HepG2 (cell line): ENCODE measurements around the gene SRSF7. TPM values are rescaled to one million over a fixed set of nuclear protein-coding genes. Genes with fewer than 3 reads are reported as not detected.

ENCODE experiments used
- ATAC-seq: fragments of 200-7000 bp; cut with Tn5 transposase; 3 replicates; pipeline ENCODE4 v1.9.1; 2020; ENCODE audit warnings: mild to moderate bottlenecking, moderate library complexity
- BruUV-seq: library from RNA; stranded (reverse); fragments of 400-500 nt; replicated peaks from 2 replicates; lab custom pipeline; 2021; lab: Mats Ljungman, UMichigan
- CTCF ChIA-PET: fragments of 300-600 bp; formaldehyde crosslinking; extraction: SDS; loops from one replicate; lab custom pipeline; 2021; ENCODE audit warnings: low total read pairs, inconsistent platforms, low intra/inter-chr PET ratio; lab: Yijun Ruan, JAX
- POLR2A ChIA-PET: fragments of 350-600 bp; sonication (Branson Sonifier 250); formaldehyde crosslinking; loops from one replicate; lab custom pipeline; 2020; ENCODE audit warnings: antibody characterized with exemption, inconsistent platforms; lab: Yijun Ruan, JAX
- DNase-seq: peaks from one replicate; pipeline ENCODE4 v3.0.0-alpha.2; 2015; ENCODE audit warnings: low spot score
- FAIRE-seq: peaks from 3 replicates; lab custom pipeline; 2011; peaks lifted over from hg19 to GRCh38; lab: Jason Lieb, UNC
- H2AFZ ChIP-seq: one replicate; pipeline ENCODE4 v1.6.1; 2011; ENCODE audit warnings: low read length, inconsistent platforms
- H3K27ac ChIP-seq: fragments of 300-600 bp; 3 replicates; pipeline ENCODE4 v1.8.0; 2011; ENCODE audit warnings: mixed run types, mild to moderate bottlenecking, mixed read lengths, low read length, inconsistent platforms; ENCODE audit not compliant: insufficient read depth; ENCODE audit errors: extremely low read length
- H3K27me3 ChIP-seq, 2 experiments: fragments of 200-600 bp in 1 of 2; 2 replicates in 1 of 2; 3 replicates in 1 of 2; pipeline versions ENCODE4 v1.6.0 to v1.8.0; 2011; ENCODE audit warnings: low read length in 2 of 2, mild to moderate bottlenecking in 2 of 2, moderate library complexity in 2 of 2, inconsistent platforms in 1 of 2; ENCODE audit not compliant: insufficient read depth in 2 of 2, control insufficient read depth in 1 of 2
- H3K36me3 ChIP-seq, 2 experiments: fragments of 200-600 bp in 1 of 2; replicated peaks in 1 of 2; 2 replicates in 1 of 2; 3 replicates in 1 of 2; pipeline versions ENCODE4 v1.5.1 to v1.8.0; 2011; ENCODE audit warnings: low read length in 2 of 2, inconsistent platforms in 1 of 2; ENCODE audit not compliant: insufficient read depth in 2 of 2, control insufficient read depth in 1 of 2
- H3K4me1 ChIP-seq: 2 replicates; pipeline ENCODE4 v1.5.1; 2012; ENCODE audit warnings: low read length, inconsistent platforms; ENCODE audit not compliant: insufficient read depth
- H3K4me2 ChIP-seq: 2 replicates; pipeline ENCODE4 v1.6.0; 2011; ENCODE audit warnings: low read depth, low read length, inconsistent platforms
- H3K4me3 ChIP-seq, 3 experiments: fragments of 200-600 bp in 1 of 3; sonication (generic), shearing (Covaris generic) in 1 of 3; replicated peaks in 1 of 3; 2 replicates each; pipeline ENCODE4 v1.5.1; 2011 to 2016; ENCODE audit warnings: low read length in 3 of 3, inconsistent platforms in 2 of 3, low read depth in 2 of 3, mild to moderate bottlenecking in 2 of 3, control low read depth in 1 of 3, mixed read lengths in 1 of 3; ENCODE audit not compliant: insufficient read depth in 1 of 3
- H3K79me2 ChIP-seq: one replicate; pipeline ENCODE4 v1.6.1; 2011; ENCODE audit warnings: low read length, inconsistent platforms; ENCODE audit not compliant: insufficient read depth
- H3K9ac ChIP-seq: 2 replicates; pipeline ENCODE4 v1.6.0; 2011; ENCODE audit warnings: mild to moderate bottlenecking, low read depth, low read length, inconsistent platforms; ENCODE audit not compliant: insufficient read depth
- H3K9me3 ChIP-seq: 2 replicates; pipeline ENCODE4 v1.5.1; 2012; ENCODE audit warnings: mild to moderate bottlenecking, low read length
- H4K20me1 ChIP-seq: 2 replicates; pipeline ENCODE4 v1.6.0; 2011; ENCODE audit warnings: inconsistent platforms, mild to moderate bottlenecking, low read length, moderate library complexity; ENCODE audit not compliant: insufficient read depth
- AGO2 ChIP-seq: fragments of 200-400 bp; formaldehyde crosslinking; optimal IDR thresholded peaks from 2 replicates; pipeline ENCODE3; 2017; ENCODE audit warnings: mild to moderate bottlenecking, low read depth, low read length, moderate library complexity
- NAIF1 ChIP-seq: sonication (generic); formaldehyde crosslinking; IDR thresholded peaks from 2 replicates; pipeline ENCODE4 v1.5.0; 2020; ENCODE audit warnings: mild to moderate bottlenecking, missing genetic modification reagents, borderline replicate concordance
- PRPF4 ChIP-seq: fragments of 200-400 bp; formaldehyde crosslinking; IDR thresholded peaks from 2 replicates; pipeline ENCODE4 v1.6.1; 2016; ENCODE audit warnings: low read length, low read depth; ENCODE audit not compliant: poor library complexity, severe bottlenecking
- RAD51 ChIP-seq: fragments of 450-650 bp; IDR thresholded peaks from 2 replicates; pipeline ENCODE4 v1.6.1; 2016; ENCODE audit warnings: borderline replicate concordance
- ZBTB38 ChIP-seq: sonication (generic); formaldehyde crosslinking; IDR thresholded peaks from 2 replicates; pipeline ENCODE4 v1.5.1; 2020; ENCODE audit warnings: mild to moderate bottlenecking, missing genetic modification reagents
- ZNF775 ChIP-seq: sonication (generic); formaldehyde crosslinking; IDR thresholded peaks from 2 replicates; pipeline ENCODE4 v1.4.0; 2020; ENCODE audit warnings: missing genetic modification reagents, mild to moderate bottlenecking, moderate library complexity, borderline replicate concordance
- WGBS: methylation state at CpG from one replicate; pipeline ENCODE4 v1.1.6; 2017; ENCODE audit warnings: low lambda C conversion rate; 5-methylcytosine and 5-hydroxymethylcytosine counted together
- in situ Hi-C: cut with HindIII; loops from 2 replicates; pipeline ENCODE4 v1.10.0; 2017; ENCODE audit warnings: low pct_unique_long_range_greater_than_20kb; ENCODE audit not compliant: extremely low pct_ligation_motif_present
- intact Hi-C: fragments of 100-400 bp; cut with micrococcal nuclease; formaldehyde crosslinking; loops from one replicate; pipeline ENCODE4 v1.10.0; 2022; ENCODE audit not compliant: unreplicated experiment
- polyA plus RNA-seq, 8 experiments: library from polyadenylated mRNA; depleted of rRNA in 3 of 8; stranded (reverse) in 7 of 8; unstranded in 1 of 8; fragments of >200 nt; fragmentation: Illumina TruSeq in 4 of 8; extraction: Trizol in 4 of 8; gene quantifications; 2 replicates each; pipeline versions ENCODE4 v1.2.1 to v1.2.3, GENCODE V29; 2011 to 2016; ENCODE audit warnings: low read depth in 4 of 8, missing spikeins in 1 of 8, mixed read lengths in 1 of 8; ENCODE audit not compliant: insufficient read depth in 1 of 8
- total RNA-seq, 5 experiments: library from RNA; depleted of rRNA; stranded (reverse); fragments of >200 nt; fragmentation: Illumina TruSeq; extraction: Trizol; gene quantifications; 2 replicates each; pipeline ENCODE4 v1.2.3, GENCODE V29; 2016; ENCODE audit warnings: low read depth in 1 of 5
- TF ChIP-seq, protein P1 (sequence below): sonication (generic); formaldehyde crosslinking; IDR thresholded peaks from 2 replicates; pipeline ENCODE4 v1.9.0; 2021; ENCODE audit warnings: missing genetic modification reagents, mild to moderate bottlenecking, borderline replicate concordance

The SRSF7 gene
- total and polyA plus RNA-seq, 2 of the 13 experiments (the other 11 are each of a cell fraction or from before 2014, with no cell fraction given): 172 to 275 TPM

DNA sequence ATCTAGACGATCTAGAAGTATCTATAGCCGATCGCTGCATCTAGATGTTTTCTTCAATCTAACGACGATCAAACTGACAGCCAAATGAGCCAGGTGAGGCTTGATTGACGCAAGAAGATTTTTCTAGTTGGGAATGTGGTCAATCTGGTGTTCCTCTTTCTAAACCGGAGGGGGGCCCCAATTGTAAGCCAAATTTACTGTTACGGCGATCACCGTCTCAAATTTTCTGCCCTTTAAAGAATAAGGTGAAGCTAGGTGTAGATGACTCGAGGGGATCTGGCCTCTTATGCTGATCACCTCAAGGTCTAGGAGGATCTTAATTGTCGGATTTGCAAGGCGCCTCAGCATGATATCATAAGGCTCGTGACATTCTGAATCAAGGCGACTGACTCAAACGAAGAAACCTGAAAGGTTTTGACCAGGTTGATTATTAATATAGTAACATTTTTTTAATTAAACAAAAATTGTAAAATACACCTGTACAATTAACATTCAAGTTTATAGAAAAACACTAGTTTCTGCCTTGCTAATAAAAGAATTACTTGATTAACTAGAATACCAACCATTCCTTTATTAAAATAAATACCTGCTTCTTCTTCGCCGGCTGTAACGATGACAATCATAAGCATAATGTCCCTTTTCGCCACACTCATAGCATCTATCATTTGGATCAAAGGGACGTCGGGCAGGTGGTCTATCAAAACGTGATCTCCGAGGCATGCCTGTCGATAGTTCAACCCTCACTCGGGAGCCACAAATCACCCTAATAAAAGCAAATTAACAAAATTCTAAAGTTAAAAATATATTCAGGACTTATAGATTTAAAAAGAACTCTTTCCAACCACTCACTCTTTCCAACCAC is 2.0 kb downstream of the SRSF7 start:
- POLR2A ChIA-PET: interaction anchor here (0.6 to 1.9 kb wide), 2 partner anchors 11 to 17 kb away, joined by 3 to 6 read pairs; no protein-coding TSS in a partner anchor
- H3K4me2 ChIP-seq: peak overlapping the region; percentile 86
- H3K4me3 ChIP-seq: peak overlapping the region; percentile 83 to 94 (median 85)
- peaks cover 67% of the 10 kb centered on the region for H3K79me2 ChIP-seq
- in situ Hi-C loops (loop anchor here (25.0 kb wide), 1 partner anchor 437 kb away; no protein-coding TSS in a partner anchor), intact Hi-C loops (loop anchor here (10.0 kb wide), 1 partner anchor 86 kb away; no protein-coding TSS in a partner anchor)
- H4K20me1 ChIP-seq: peaks cover 60% of the 10 kb centered on the region
- no peak overlapping the region for H3K27ac ChIP-seq
- 82% methylated on average over 26 of the region's 26 CpGs for WGBS
- H3K9me3 ChIP-seq: no peaks in the 10 kb centered on the region
- H3K36me3 ChIP-seq: peaks cover 15 to 50% of the 10 kb centered on the region in 2 experiments
- TF ChIP-seq NAIF1 (CRISPR knock-in tag): 0 out of 2 replicates have a peak, but pooled peaks have one; percentile 42
- no peak for TF ChIP-seq ZNF775 (CRISPR knock-in tag)
- no peak for TF ChIP-seq RAD51
- no TSS peak for BruUV-seq
- peak overlapping the region; percentile 96 for H3K9ac ChIP-seq
- CTCF ChIA-PET: no interaction called here
- no peaks in the 10 kb centered on the region; a peak in 1 of 5 replicates for H3K27me3 ChIP-seq
- DNase-seq: no peak
- peak overlapping the region; percentile 13 for H2AFZ ChIP-seq
- no peak for ATAC-seq
- H3K4me1 ChIP-seq: peaks cover 80% of the 10 kb centered on the region
- FAIRE-seq: no peak

DNA sequence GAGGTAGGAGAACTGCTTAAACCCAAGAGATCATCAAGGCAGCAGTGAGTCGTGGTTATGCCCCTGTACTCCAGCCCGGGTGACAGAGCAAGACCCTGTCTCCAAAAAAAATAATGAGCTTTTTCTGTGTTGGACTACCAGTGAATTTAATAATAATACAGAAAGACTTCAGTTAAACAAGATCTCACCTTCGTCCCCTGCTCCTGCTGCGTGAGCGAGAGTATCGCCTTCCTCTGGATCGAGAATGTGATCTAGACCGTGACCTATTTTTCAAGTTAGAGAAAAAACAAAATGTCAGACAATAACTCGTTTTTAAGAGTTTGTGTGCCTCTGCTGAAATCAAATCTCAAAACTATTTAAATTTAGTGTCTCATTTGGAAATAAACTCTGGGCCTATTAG is 2.8 kb downstream of the SRSF7 start:
- 91% methylated on average over 9 of the region's 9 CpGs for WGBS
- no peak for ATAC-seq
- Histone ChIP-seq H3K27me3 (no peaks in the 10 kb centered on the region; a peak in 1 of 5 replicates), H3K27ac (no peak overlapping the region), H3K79me2 (peaks cover 70% of the 10 kb centered on the region), H3K36me3 (peaks cover 17 to 52% of the 10 kb centered on the region in 2 experiments), H2AFZ (no peak overlapping the region), H4K20me1 (peaks cover 68% of the 10 kb centered on the region), H3K9ac (no peak overlapping the region), H3K4me3 (peak overlapping the region in 2 of 3 experiments; percentile 2 to 5; a peak in 2 of 6 replicates), H3K4me1 (peaks cover 80% of the 10 kb centered on the region), H3K9me3 (no peaks in the 10 kb centered on the region), H3K4me2 (peak overlapping the region; percentile 86)
- no peak for DNase-seq
- TF ChIP-seq AGO2 (no peak), ZBTB38 (CRISPR knock-in tag) (peak; percentile 59; the same call in 1 of the 2 replicates), PRPF4 (peak; percentile 93)
- TF ChIP-seq, protein P1, sequence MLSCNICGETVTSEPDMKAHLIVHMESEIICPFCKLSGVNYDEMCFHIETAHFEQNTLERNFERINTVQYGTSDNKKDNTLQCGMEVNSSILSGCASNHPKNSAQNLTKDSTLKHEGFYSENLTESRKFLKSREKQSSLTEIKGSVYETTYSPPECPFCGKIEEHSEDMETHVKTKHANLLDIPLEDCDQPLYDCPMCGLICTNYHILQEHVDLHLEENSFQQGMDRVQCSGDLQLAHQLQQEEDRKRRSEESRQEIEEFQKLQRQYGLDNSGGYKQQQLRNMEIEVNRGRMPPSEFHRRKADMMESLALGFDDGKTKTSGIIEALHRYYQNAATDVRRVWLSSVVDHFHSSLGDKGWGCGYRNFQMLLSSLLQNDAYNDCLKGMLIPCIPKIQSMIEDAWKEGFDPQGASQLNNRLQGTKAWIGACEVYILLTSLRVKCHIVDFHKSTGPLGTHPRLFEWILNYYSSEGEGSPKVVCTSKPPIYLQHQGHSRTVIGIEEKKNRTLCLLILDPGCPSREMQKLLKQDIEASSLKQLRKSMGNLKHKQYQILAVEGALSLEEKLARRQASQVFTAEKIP (CRISPR knock-in tag): no peak
- no peak for FAIRE-seq
- ChIA-PET POLR2A (interaction anchor here (1.9 kb wide), 1 partner anchor 17 kb away, joined by 6 read pairs; no protein-coding TSS in a partner anchor), CTCF (no interaction called here)
- in situ Hi-C loops: loop anchor here (25.0 kb wide), 1 partner anchor 436 kb away; no protein-coding TSS in a partner anchor
- no TSS peak for BruUV-seq
- intact Hi-C loops: loop anchor here (10.0 kb wide), 1 partner anchor 86 kb away; no protein-coding TSS in a partner anchor
